HG03432 (cell line): ENCODE data around the gene NUP133.
"Not testable (repeated sequence)": the region's sequence is repeated elsewhere in the genome, so short reads cannot be mapped to it uniquely, and the experiment has no call there.

Source experiments
- ATAC-seq: cut with Tn5 transposase; IDR thresholded peaks from one replicate; pipeline ENCODE4 v1.9.1; 2021; ENCODE audit warnings: mild to moderate bottlenecking, moderate library complexity; ENCODE audit not compliant: unreplicated experiment

Gene NUP133

GRCh38 chr1:229509576-229509975 lies 1.4 kb upstream of the NUP133 start:
- no peak for ATAC-seq

- no peak for ATAC-seq
These were observed 739 bp upstream of the NUP133 start for GRCh38 chr1:229508823-229509337.

- no peak for ATAC-seq
These were observed 639 bp downstream of the NUP133 start for GRCh38 chr1:229507502-229507901.

- no peak for ATAC-seq
These were observed 1.5 kb downstream of the NUP133 start for GRCh38 chr1:229506633-229507032.

GRCh38 chr1:229495782-229496181 lies 12.4 kb downstream of the NUP133 start:
- ATAC-seq = no peak

- no peak for ATAC-seq
These were observed 21.0 kb downstream of the NUP133 start for GRCh38 chr1:229487181-229487580.

- no peak for ATAC-seq
These were observed 22.8 kb downstream of the NUP133 start for GRCh38 chr1:229485318-229485717.

GRCh38 chr1:229482511-229482910 lies 25.6 kb downstream of the NUP133 start:
- ATAC-seq = no peak

GRCh38 chr1:229480495-229480894 lies 27.6 kb downstream of the NUP133 start:
- ATAC-seq = no peak

- ATAC-seq = peak; percentile 80
These were observed 28.3 kb downstream of the NUP133 start for GRCh38 chr1:229479660-229480399.

GRCh38 chr1:229478852-229479251 lies 29.3 kb downstream of the NUP133 start:
- ATAC-seq = peak; percentile 78

GRCh38 chr1:229475859-229476258 lies 32.3 kb downstream of the NUP133 start:
- not testable (repeated sequence) for ATAC-seq

- ATAC-seq = no peak
These were observed 33.6 kb downstream of the NUP133 start for GRCh38 chr1:229474509-229474908.

- ATAC-seq = no peak
These were observed 37.0 kb downstream of the NUP133 start for GRCh38 chr1:229471175-229471574.

GRCh38 chr1:229470406-229471043 lies 37.6 kb downstream of the NUP133 start:
- ATAC-seq = no peak

- no peak for ATAC-seq
These were observed 41.3 kb downstream of the NUP133 start for GRCh38 chr1:229466887-229467286.

- ATAC-seq = no peak
These were observed 43.5 kb downstream of the NUP133 start for GRCh38 chr1:229464672-229465071.

- ATAC-seq = no peak
These were observed 47.0 kb downstream of the NUP133 start for GRCh38 chr1:229461032-229461668.

- ATAC-seq = no peak
These were observed 48.3 kb downstream of the NUP133 start for GRCh38 chr1:229459815-229460214.

GRCh38 chr1:229457436-229457835 lies 50.7 kb downstream of the NUP133 start:
- ATAC-seq = no peak

- no peak for ATAC-seq
These were observed 52.1 kb downstream of the NUP133 start for GRCh38 chr1:229456016-229456415.

- ATAC-seq = no peak
These were observed 54.1 kb downstream of the NUP133 start for GRCh38 chr1:229454056-229454455.
